B cell (primary cell): ENCODE results near the gene DLX6. TPM values are rescaled to one million over a fixed set of nuclear protein-coding genes. Genes with fewer than 3 reads are reported as not detected.

ENCODE experiments used
- ATAC-seq: fragments of 200-7000 bp; cut with Tn5 transposase; one replicate; pipeline ENCODE4 v1.10.0; 2021; ENCODE audit warnings: low read depth, mild to moderate bottlenecking, moderate number of reproducible peaks, moderate library complexity
- CTCF ChIA-PET: fragments of 350-600 bp; sonication (Branson Sonifier 250); formaldehyde crosslinking; loops from one replicate; lab custom pipeline; 2021; ENCODE audit warnings: antibody characterized with exemption, inconsistent platforms; lab: Charles Lee
- POLR2A ChIA-PET: fragments of 350-600 bp; sonication (Branson Sonifier 250); formaldehyde crosslinking; loops from one replicate; lab custom pipeline; 2021; ENCODE audit warnings: antibody characterized with exemption; lab: Charles Lee
- DNase-seq: peaks from one replicate; pipeline ENCODE4 v3.0.0; 2013
- H2AFZ ChIP-seq: 2 replicates; pipeline ENCODE4 v1.6.1; 2012; ENCODE audit warnings: mild to moderate bottlenecking, low read depth, low read length; ENCODE audit not compliant: insufficient read depth, poor library complexity, severe bottlenecking
- H3K27ac ChIP-seq, 2 donors: 1 replicate in 1 of 2; 2 replicates in 1 of 2; pipeline ENCODE4 v1.5.1; 2012 to 2013; ENCODE audit warnings: low read length in 2 of 2, mild to moderate bottlenecking in 2 of 2, moderate library complexity in 1 of 2
- H3K27me3 ChIP-seq, 4 experiments: fragments of 200-600 bp in 1 of 4; sonication (generic) in 1 of 4; replicated peaks in 1 of 4; 1 replicate in 2 of 4; 2 replicates in 2 of 4; pipeline versions ENCODE4 v1.6.1 to v1.7.0; 2013 to 2016; ENCODE audit warnings: low read length in 3 of 4, mild to moderate bottlenecking in 2 of 4, mixed read lengths in 1 of 4, moderate library complexity in 1 of 4; ENCODE audit not compliant: insufficient read depth in 4 of 4, control insufficient read depth in 3 of 4; ENCODE audit errors: control extremely low read depth in 1 of 4
- H3K36me3 ChIP-seq, 2 experiments: replicated peaks in 1 of 2; 1 replicate in 1 of 2; 2 replicates in 1 of 2; pipeline versions ENCODE4 v1.6.1 to v1.7.1; 2013; ENCODE audit warnings: low read length in 1 of 2; ENCODE audit not compliant: insufficient read depth in 2 of 2, control insufficient read depth in 1 of 2; ENCODE audit errors: control extremely low read depth in 1 of 2, extremely low read depth in 1 of 2
- H3K4me1 ChIP-seq, 2 donors: fragments of 200-600 bp in 1 of 2; sonication (generic) in 1 of 2; 1 replicate in 1 of 2; 2 replicates in 1 of 2; pipeline versions ENCODE4 v1.5.1 to v1.6.1; 2013 to 2017; ENCODE audit warnings: low read length in 2 of 2; ENCODE audit not compliant: control insufficient read depth in 2 of 2, insufficient read depth in 2 of 2
- H3K4me2 ChIP-seq: replicated peaks from 2 replicates; pipeline ENCODE3; 2012; ENCODE audit warnings: mild to moderate bottlenecking, low read depth, low read length; ENCODE audit not compliant: poor library complexity, severe bottlenecking
- H3K4me3 ChIP-seq, 5 experiments: fragments of 200-600 bp in 1 of 5; sonication (generic) in 1 of 5; 1 replicate in 3 of 5; 2 replicates in 2 of 5; pipeline versions ENCODE4 v1.5.1 to v1.7.0; 2011 to 2016; ENCODE audit warnings: low read length in 4 of 5, mild to moderate bottlenecking in 4 of 5, low read depth in 2 of 5, control low read depth in 1 of 5, moderate library complexity in 1 of 5; ENCODE audit not compliant: insufficient read depth in 1 of 5; ENCODE audit errors: control extremely low read depth in 1 of 5, extremely low read depth in 1 of 5
- H3K79me2 ChIP-seq: fragments of 200-600 bp; sonication (generic); one replicate; pipeline ENCODE4 v1.6.0; 2016; ENCODE audit warnings: low read length; ENCODE audit not compliant: control insufficient read depth, insufficient read depth
- H3K9ac ChIP-seq: fragments of 200-600 bp; sonication (generic); 2 replicates; pipeline ENCODE4 v1.6.1; 2017; ENCODE audit warnings: mild to moderate bottlenecking, low read length, moderate library complexity
- H3K9me3 ChIP-seq, 3 donors: one replicate each; pipeline versions ENCODE4 v1.6.1 to v1.7.1; 2013; ENCODE audit warnings: low read length in 2 of 3; ENCODE audit not compliant: control insufficient read depth in 2 of 3, insufficient read depth in 1 of 3; ENCODE audit errors: control extremely low read depth in 1 of 3
- H4K20me1 ChIP-seq: 2 replicates; pipeline ENCODE4 v1.6.0; 2012; ENCODE audit warnings: mild to moderate bottlenecking, low read length; ENCODE audit not compliant: insufficient read depth, control insufficient read depth, poor library complexity, severe bottlenecking
- H3K27ac Mint-ChIP-seq: one replicate; pipeline ENCODE4 v1.8.0; 2021; ENCODE audit warnings: mixed read lengths
- H3K27me3 Mint-ChIP-seq: one replicate; pipeline ENCODE4 v1.8.0; 2021; ENCODE audit warnings: mixed read lengths
- H3K4me1 Mint-ChIP-seq: one replicate; pipeline ENCODE4 v1.8.0; 2021; ENCODE audit warnings: mixed read lengths
- H3K4me3 Mint-ChIP-seq: one replicate; pipeline ENCODE4 v1.8.0; 2021; ENCODE audit warnings: mixed read lengths
- H3K9me3 Mint-ChIP-seq: one replicate; pipeline ENCODE4 v1.8.0; 2022; ENCODE audit warnings: mixed read lengths; ENCODE audit not compliant: insufficient read depth
- EZH2 ChIP-seq: IDR thresholded peaks from 2 replicates; pipeline ENCODE4 v1.6.1; 2012; ENCODE audit warnings: borderline replicate concordance, low read depth, mild to moderate bottlenecking, moderate library complexity, low read length; ENCODE audit not compliant: insufficient read depth, poor library complexity, severe bottlenecking
- WGBS: methylation state at CpG from one replicate; pipeline ENCODE4 v1.1.5; 2013; ENCODE audit warnings: missing lambda C conversion rate; ENCODE audit not compliant: insufficient coverage; 5-methylcytosine and 5-hydroxymethylcytosine counted together
- intact Hi-C: fragments of 100-400 bp; cut with micrococcal nuclease; formaldehyde crosslinking; loops from one replicate; pipeline ENCODE4 v1.10.0; 2022
- polyA plus RNA-seq: library from polyadenylated mRNA; depleted of rRNA; stranded (reverse); fragments of >200 nt; gene quantifications from 2 replicates; pipeline ENCODE4 v1.2.3, GENCODE V29; 2012
- total RNA-seq, 2 donors: library from RNA; stranded (reverse); fragments of 120-200 nt in 1 of 2; gene quantifications; 1 replicate in 1 of 2; 2 replicates in 1 of 2; pipeline versions ENCODE4 v1.2.3 to v1.2.4, GENCODE V29; 2013 to 2022
- TF ChIP-seq, protein P1 (sequence below): fragments of 200-600 bp; IDR thresholded peaks from one replicate; pipeline ENCODE4 v1.8.0; 2022; ENCODE audit warnings: antibody characterized with exemption, mild to moderate bottlenecking

The DLX6 gene
- total and polyA plus RNA-seq, 2 donors (not counting 1 experiment from before 2014, with no cell fraction given), result not detected

DNA sequence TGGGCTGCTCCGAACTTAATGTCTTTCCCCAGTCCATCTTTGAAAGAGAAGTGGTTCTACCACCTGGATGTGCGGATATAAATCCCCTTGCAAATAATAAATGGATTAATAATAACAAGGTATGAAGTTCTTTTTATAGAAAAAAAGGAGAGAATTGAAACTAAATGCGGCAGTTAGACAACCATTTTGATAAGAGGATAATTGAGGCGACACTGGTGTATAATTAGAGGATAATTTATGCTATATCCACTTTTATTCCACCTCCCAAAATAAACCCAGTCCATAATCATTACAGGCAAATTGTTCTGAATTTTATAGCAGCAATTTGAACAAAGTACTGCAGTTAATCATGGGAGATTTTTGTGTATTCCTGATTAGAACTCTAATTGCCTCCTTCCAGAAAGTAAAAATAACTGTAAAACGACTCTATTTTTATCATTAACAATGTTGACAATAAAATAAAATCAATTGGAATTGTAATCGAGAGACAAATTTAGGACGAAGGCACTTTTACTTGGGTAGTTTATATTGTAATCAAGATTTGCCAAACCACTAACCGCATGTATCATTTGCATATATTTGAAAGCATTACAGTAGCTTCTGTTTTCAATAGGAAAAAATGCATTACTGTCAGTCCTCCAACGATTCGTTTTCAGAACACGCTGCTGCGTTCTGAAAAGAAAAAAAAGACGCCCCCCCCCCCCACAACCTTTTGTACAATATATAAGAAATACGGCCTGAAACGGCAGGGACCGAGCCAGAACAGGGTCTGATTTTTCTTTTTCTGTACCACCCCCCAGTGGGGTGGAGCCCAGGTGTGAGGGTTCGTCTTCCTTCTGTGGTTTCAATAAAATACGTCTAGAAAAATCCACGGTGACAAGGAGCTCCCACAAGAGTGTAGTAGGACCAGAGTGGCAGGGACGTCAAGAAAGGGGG is 838 bp upstream of the DLX6 start:
- no peaks in the 10 kb centered on the region for H3K9me3 Mint-ChIP-seq
- 3% methylated on average over 4 of the region's 20 CpGs for WGBS
- peak overlapping the region; percentile 64 for H3K4me3 Mint-ChIP-seq
- peaks cover 16 to 26% of the 10 kb centered on the region in 2 donors for H3K4me1 ChIP-seq
- ChIA-PET CTCF (no interaction called here), POLR2A (no interaction called here)
- peaks cover 0 to 39% (median 2%) of the 10 kb centered on the region in 3 donors for H3K9me3 ChIP-seq
- H3K27me3 Mint-ChIP-seq, result peaks cover 76% of the 10 kb centered on the region
- no peaks in the 10 kb centered on the region for H4K20me1 ChIP-seq
- intact Hi-C loops, result no loop called here
- no peak overlapping the region for H3K27ac Mint-ChIP-seq
- H2AFZ ChIP-seq, result no peak overlapping the region
- ATAC-seq, result no peak
- H3K4me3 ChIP-seq, result peak overlapping the region in 1 of 5 experiments; percentile 24
- no peak for DNase-seq
- peaks cover 2 to 88% (median 69%) of the 10 kb centered on the region in 4 experiments for H3K27me3 ChIP-seq
- peak overlapping the region; percentile 70 for H3K4me2 ChIP-seq
- no peak overlapping the region for H3K27ac ChIP-seq
- peaks cover 15% of the 10 kb centered on the region for H3K4me1 Mint-ChIP-seq
- no peaks in the 10 kb centered on the region for H3K79me2 ChIP-seq
- TF ChIP-seq, protein P1, sequence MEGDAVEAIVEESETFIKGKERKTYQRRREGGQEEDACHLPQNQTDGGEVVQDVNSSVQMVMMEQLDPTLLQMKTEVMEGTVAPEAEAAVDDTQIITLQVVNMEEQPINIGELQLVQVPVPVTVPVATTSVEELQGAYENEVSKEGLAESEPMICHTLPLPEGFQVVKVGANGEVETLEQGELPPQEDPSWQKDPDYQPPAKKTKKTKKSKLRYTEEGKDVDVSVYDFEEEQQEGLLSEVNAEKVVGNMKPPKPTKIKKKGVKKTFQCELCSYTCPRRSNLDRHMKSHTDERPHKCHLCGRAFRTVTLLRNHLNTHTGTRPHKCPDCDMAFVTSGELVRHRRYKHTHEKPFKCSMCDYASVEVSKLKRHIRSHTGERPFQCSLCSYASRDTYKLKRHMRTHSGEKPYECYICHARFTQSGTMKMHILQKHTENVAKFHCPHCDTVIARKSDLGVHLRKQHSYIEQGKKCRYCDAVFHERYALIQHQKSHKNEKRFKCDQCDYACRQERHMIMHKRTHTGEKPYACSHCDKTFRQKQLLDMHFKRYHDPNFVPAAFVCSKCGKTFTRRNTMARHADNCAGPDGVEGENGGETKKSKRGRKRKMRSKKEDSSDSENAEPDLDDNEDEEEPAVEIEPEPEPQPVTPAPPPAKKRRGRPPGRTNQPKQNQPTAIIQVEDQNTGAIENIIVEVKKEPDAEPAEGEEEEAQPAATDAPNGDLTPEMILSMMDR, result no peak
- TF ChIP-seq EZH2, result no peak
- H3K9ac ChIP-seq, result no peak overlapping the region
- no peaks in the 10 kb centered on the region for H3K36me3 ChIP-seq
